Activated T-helper 9 cell treated with anti-CD3 and anti-CD28 coated beads, Interleukin-2, amount 50 U/mL, for 16 hours (primary cell): ENCODE data around the gene TSC22D4.
A peak's percentile ranks its signal among the peaks of the same experiment; 100 is the strongest.
"Not testable (repeated sequence)": the region's sequence is repeated elsewhere in the genome, so short reads cannot be mapped to it uniquely, and the experiment has no call there.

ENCODE experiments used
- DNase-seq: peaks from one replicate; pipeline ENCODE4 v3.0.0-alpha.2; 2020; ENCODE audit warnings: low read depth

TSC22D4 gene

GRCh38 chr7:100472854-100473499 lies 6.0 kb downstream of the TSC22D4 start:
- DNase-seq = no peak

GRCh38 chr7:100472121-100472851 lies 6.7 kb downstream of the TSC22D4 start:
- DNase-seq = no peak

GRCh38 chr7:100471021-100471420 lies 8.0 kb downstream of the TSC22D4 start:
- no peak for DNase-seq

- peak; percentile 75 for DNase-seq
Observed at GRCh38 chr7:100469227-100470044, 9.6 kb downstream of the TSC22D4 start.

- no peak for DNase-seq
Observed at GRCh38 chr7:100467638-100468373, 11.2 kb downstream of the TSC22D4 start.

- no peak for DNase-seq
Observed at GRCh38 chr7:100466653-100467605, 12.1 kb downstream of the TSC22D4 start.

- DNase-seq = no peak
Observed at GRCh38 chr7:100465702-100466311, 13.2 kb downstream of the TSC22D4 start.

GRCh38 chr7:100465299-100465698 lies 13.7 kb downstream of the TSC22D4 start:
- DNase-seq = no peak

GRCh38 chr7:100464791-100465190 lies 14.2 kb downstream of the TSC22D4 start:
- DNase-seq = no peak

GRCh38 chr7:100464210-100464660 lies 14.8 kb downstream of the TSC22D4 start, which contains the start of gene SPACDR:
TSS of gene SPACDR (minus strand) at chr7:100464260. CDS start at chr7:100464025, 235 bp downstream.
- DNase-seq = no peak

- DNase-seq = no peak
Observed at GRCh38 chr7:100457033-100457432, 22.0 kb downstream of the TSC22D4 start.

GRCh38 chr7:100456562-100456961 lies 22.5 kb downstream of the TSC22D4 start:
- DNase-seq = no peak

GRCh38 chr7:100455206-100455605 lies 23.8 kb downstream of the TSC22D4 start:
- DNase-seq = no peak

- not testable (repeated sequence) for DNase-seq
Observed at GRCh38 chr7:100453854-100454253, 25.2 kb downstream of the TSC22D4 start.

GRCh38 chr7:100452513-100452912 lies 26.5 kb downstream of the TSC22D4 start:
- DNase-seq = no peak

- DNase-seq = no peak
Observed at GRCh38 chr7:100449190-100449795, 29.7 kb downstream of the TSC22D4 start.

- DNase-seq = not testable (repeated sequence)
Observed at GRCh38 chr7:100447363-100447762, 31.7 kb downstream of the TSC22D4 start.

- DNase-seq = no peak
Observed at GRCh38 chr7:100446040-100446439, 33.0 kb downstream of the TSC22D4 start.

- DNase-seq = no peak
Observed at GRCh38 chr7:100444311-100445278, 34.4 kb downstream of the TSC22D4 start.
